GM19023 (cell line): ENCODE data around the gene MTMR6.

Source experiments
- ATAC-seq: cut with Tn5 transposase; IDR thresholded peaks from one replicate; pipeline ENCODE4 v1.9.1; 2021; ENCODE audit warnings: mild to moderate bottlenecking, moderate library complexity; ENCODE audit not compliant: unreplicated experiment

Gene MTMR6

GRCh38 chr13:25218019-25218418 lies 69.3 kb downstream of the MTMR6 start:
- no peak for ATAC-seq

GRCh38 chr13:25217023-25217885 lies 70.0 kb downstream of the MTMR6 start:
- ATAC-seq: no peak

GRCh38 chr13:25215253-25215575 lies 72.1 kb downstream of the MTMR6 start:
- no peak for ATAC-seq

- no peak for ATAC-seq
Measured at GRCh38 chr13:25214491-25215252, 72.6 kb downstream of the MTMR6 start.

- ATAC-seq: no peak
Measured at GRCh38 chr13:25213715-25214114, 73.6 kb downstream of the MTMR6 start.

GRCh38 chr13:25210842-25211569 lies 76.3 kb downstream of the MTMR6 start:
- no peak for ATAC-seq

GRCh38 chr13:25207291-25207810 lies 79.9 kb downstream of the MTMR6 start:
- ATAC-seq: no peak

GRCh38 chr13:25204863-25205262 lies 82.4 kb downstream of the MTMR6 start:
- ATAC-seq: no peak

GRCh38 chr13:25203127-25203740 lies 84.1 kb downstream of the MTMR6 start:
- ATAC-seq: no peak

- no peak for ATAC-seq
Measured at GRCh38 chr13:25200783-25201182, 86.5 kb downstream of the MTMR6 start.

GRCh38 chr13:25198647-25199046 lies 88.6 kb downstream of the MTMR6 start:
- ATAC-seq: no peak

- ATAC-seq: no peak
Measured at GRCh38 chr13:25196971-25197370, 90.3 kb downstream of the MTMR6 start.
